Neural crest cell (in vitro differentiated cells): ENCODE measurements around the gene FN1. TPM values are rescaled to one million over a fixed set of nuclear protein-coding genes. Genes with fewer than 3 reads are reported as not detected.
"Not testable (repeated sequence)": the region's sequence is repeated elsewhere in the genome, so short reads cannot be mapped to it uniquely, and the experiment has no call there.

Source experiments
- DNase-seq: peaks from one replicate; pipeline ENCODE4 v3.0.0; 2021; ENCODE audit warnings: low read depth, mixed read lengths, low spot score
- H3K27ac Mint-ChIP-seq: one replicate; pipeline ENCODE4 v1.8.0; 2021; ENCODE audit warnings: mild to moderate bottlenecking, mixed read lengths; ENCODE audit not compliant: unreplicated experiment
- H3K27me3 Mint-ChIP-seq: 2 replicates; pipeline ENCODE4 v1.8.0; 2021; ENCODE audit warnings: low read depth, mild to moderate bottlenecking, mixed read lengths
- H3K36me3 Mint-ChIP-seq: 2 replicates; pipeline ENCODE4 v1.8.0; 2021; ENCODE audit warnings: low read depth, mild to moderate bottlenecking, mixed read lengths
- H3K4me1 Mint-ChIP-seq: 2 replicates; pipeline ENCODE4 v1.8.0; 2021; ENCODE audit warnings: mixed read lengths
- H3K4me3 Mint-ChIP-seq: one replicate; pipeline ENCODE4 v1.8.0; 2021; ENCODE audit warnings: mild to moderate bottlenecking, mixed read lengths
- H3K9me3 Mint-ChIP-seq: 2 replicates; pipeline ENCODE4 v1.8.0; 2021; ENCODE audit warnings: mixed read lengths
- CTCF ChIP-seq: fragments of 200-600 bp; sonication (generic); conservative IDR thresholded peaks from 2 replicates; pipeline ENCODE4 v1.5.0; 2021; ENCODE audit warnings: antibody characterized with exemption, mild to moderate bottlenecking
- total RNA-seq: library from RNA; stranded (reverse); gene quantifications from 2 replicates; pipeline ENCODE4 v1.2.1, GENCODE V29; 2021

FN1 gene
- total RNA-seq, 1 donor from 2014 or later = 103 TPM

DNA sequence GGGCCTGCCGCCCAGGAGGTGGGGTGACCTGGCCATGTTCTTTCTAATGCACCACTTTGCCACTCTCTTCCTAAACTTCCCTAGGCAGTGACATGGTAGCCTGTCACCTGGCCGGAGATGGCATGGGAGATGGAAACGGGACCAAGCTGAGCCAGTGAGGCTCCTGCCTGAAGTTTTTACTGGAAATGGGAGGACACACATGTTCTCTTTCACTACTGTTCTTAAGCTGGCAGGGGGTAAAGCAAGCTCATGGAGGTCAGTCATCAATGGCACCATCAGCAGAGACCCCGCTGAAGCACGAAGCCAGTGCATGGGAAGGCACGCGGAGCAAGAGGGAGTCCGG is 73.3 kb downstream of the FN1 start:
- Mint-ChIP-seq H3K4me1 (no peaks in the 10 kb centered on the region), H3K9me3 (no peaks in the 10 kb centered on the region), H3K27ac (no peak overlapping the region), H3K27me3 (no peaks in the 10 kb centered on the region), H3K36me3 (peaks cover 34% of the 10 kb centered on the region), H3K4me3 (no peak overlapping the region)
- TF ChIP-seq CTCF = no peak
- DNase-seq = no peak

DNA sequence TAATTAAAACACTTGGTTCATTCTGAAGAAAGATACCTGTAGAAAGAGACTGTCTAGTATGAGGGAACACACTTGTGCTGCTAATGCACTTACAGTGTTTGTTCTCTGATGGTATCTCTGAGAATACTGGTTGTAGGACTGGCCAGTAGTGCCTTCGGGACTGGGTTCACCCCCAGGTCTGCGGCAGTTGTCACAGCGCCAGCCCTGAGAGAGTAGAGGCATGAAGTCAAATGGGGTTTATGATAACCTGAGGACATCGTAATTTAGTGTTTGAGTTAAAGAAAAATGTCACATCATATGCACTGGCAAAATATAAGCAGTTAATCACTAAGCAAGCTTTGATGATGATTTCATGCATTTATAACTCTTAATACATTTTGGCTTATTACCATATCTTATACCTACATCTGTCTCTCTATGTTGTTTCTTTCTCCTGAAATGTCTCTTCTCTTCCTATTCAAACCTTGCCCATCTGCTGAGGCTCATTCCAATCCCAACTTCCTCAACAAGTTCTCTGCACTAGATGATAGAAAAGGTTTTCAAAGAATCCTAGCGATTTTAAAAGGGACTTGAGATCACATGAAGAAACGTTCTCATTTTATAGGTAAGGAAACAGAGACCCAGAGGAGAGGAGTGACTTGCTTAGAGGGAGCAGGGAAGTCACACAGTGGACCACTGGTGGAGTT is 73.8 kb downstream of the FN1 start:
- peaks cover 34% of the 10 kb centered on the region for H3K36me3 Mint-ChIP-seq
- no peaks in the 10 kb centered on the region for H3K9me3 Mint-ChIP-seq
- no peak for TF ChIP-seq CTCF
- no peaks in the 10 kb centered on the region for H3K4me1 Mint-ChIP-seq
- H3K27me3 Mint-ChIP-seq = no peaks in the 10 kb centered on the region
- DNase-seq = no peak
- no peak overlapping the region for H3K27ac Mint-ChIP-seq
- no peak overlapping the region for H3K4me3 Mint-ChIP-seq

DNA sequence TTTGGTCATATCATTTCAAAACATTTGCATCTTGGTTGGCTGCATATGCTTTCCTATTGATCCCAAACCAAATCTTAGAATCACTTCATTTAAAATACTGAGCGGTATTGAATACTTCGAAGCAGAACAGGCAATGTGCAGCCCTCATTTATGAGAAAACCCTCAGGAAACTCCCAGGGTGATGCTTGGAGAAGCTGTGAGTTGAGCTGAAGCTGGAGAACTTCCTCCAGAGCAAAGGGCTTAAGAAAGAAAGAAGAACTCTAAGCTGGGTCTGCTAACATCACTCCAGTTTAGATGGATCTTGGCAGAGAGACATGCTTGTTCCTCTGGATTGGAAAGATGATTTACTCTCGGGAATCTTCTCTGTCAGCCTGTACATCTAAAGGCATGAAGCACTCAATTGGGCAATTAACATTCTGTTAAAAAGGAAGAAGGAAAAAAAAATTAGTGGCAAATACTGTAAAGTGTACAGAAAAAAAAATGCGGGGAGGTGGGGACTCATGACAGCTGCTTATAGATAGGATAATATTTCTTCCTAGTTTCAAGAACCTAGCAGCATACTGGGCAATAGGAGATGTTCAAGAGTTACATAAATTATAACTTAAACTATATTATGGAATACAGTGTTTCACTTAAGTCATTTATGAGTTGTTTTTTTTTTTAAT is 74.5 kb downstream of the FN1 start:
- no peak for DNase-seq
- no peak overlapping the region for H3K27ac Mint-ChIP-seq
- peaks cover 33% of the 10 kb centered on the region for H3K36me3 Mint-ChIP-seq
- no peak for TF ChIP-seq CTCF
- H3K27me3 Mint-ChIP-seq = no peaks in the 10 kb centered on the region
- H3K9me3 Mint-ChIP-seq = no peaks in the 10 kb centered on the region
- H3K4me1 Mint-ChIP-seq = no peaks in the 10 kb centered on the region
- no peak overlapping the region for H3K4me3 Mint-ChIP-seq

DNA sequence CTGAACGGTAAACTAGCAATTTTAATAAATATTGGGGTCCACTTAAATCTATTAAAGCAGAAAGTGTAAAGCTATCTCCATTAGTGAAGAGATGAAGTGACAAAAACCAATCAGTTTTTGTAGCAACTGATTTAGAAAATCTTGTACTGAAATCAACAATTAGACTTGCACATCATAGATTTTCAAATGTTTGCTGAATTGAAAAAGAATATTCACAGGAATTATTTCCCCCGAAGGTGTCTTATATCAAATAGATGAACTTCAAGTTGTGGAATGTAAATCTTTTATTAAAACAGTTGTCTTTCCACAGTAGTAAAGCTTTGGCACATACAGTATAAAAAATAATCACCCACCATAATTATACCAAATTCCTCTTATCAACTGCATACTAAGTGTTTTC is 75.3 kb downstream of the FN1 start:
- H3K36me3 Mint-ChIP-seq = peaks cover 33% of the 10 kb centered on the region
- H3K4me1 Mint-ChIP-seq = no peaks in the 10 kb centered on the region
- H3K27ac Mint-ChIP-seq = no peak overlapping the region
- H3K4me3 Mint-ChIP-seq = no peak overlapping the region
- no peak for TF ChIP-seq CTCF
- H3K9me3 Mint-ChIP-seq = no peaks in the 10 kb centered on the region
- DNase-seq = no peak
- H3K27me3 Mint-ChIP-seq = no peaks in the 10 kb centered on the region

DNA sequence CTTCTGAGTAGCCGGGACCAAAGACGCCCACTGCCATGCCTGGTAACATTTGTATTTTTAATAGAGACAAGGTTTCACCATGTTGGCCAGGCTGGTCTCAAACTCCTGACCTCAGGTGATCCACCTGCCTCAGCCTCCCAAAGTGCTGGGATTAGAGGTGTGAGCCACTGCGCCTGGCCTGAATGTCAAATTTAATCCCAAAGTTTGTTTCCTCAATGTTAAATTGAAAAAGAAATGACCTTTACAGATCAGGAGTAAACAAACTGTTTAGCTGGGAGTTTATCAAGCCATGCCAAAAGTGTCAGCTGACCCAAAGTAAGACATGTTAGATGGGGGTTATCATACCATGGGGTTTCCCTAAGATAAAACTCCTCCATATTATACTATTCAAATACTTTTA is 75.8 kb downstream of the FN1 start:
- H3K4me1 Mint-ChIP-seq, DNase-seq, H3K9me3 Mint-ChIP-seq, H3K27me3 Mint-ChIP-seq, H3K4me3 Mint-ChIP-seq, H3K27ac Mint-ChIP-seq: not testable (repeated sequence)
- H3K36me3 Mint-ChIP-seq = peaks cover 37% of the 10 kb centered on the region

- no peaks in the 10 kb centered on the region for H3K4me1 Mint-ChIP-seq
- no peaks in the 10 kb centered on the region for H3K9me3 Mint-ChIP-seq
- TF ChIP-seq CTCF = no peak
- no peak overlapping the region for H3K27ac Mint-ChIP-seq
- H3K27me3 Mint-ChIP-seq = no peaks in the 10 kb centered on the region
- DNase-seq = no peak
- H3K4me3 Mint-ChIP-seq = no peak overlapping the region
- H3K36me3 Mint-ChIP-seq = peaks cover 34% of the 10 kb centered on the region
Observed at GRCh38 chr2:215359576-215359922, 76.3 kb downstream of the FN1 start.
